Activated naive CD4-positive, alpha-beta T cell treated with anti-CD3 and anti-CD28 coated beads, Interleukin-2, amount 50 U/mL, for 16 hours (primary cell): Measurements from ENCODE around the gene COQ8A.

Experiments used
- DNase-seq: peaks from one replicate; pipeline ENCODE4 v3.0.0-alpha.2; 2020

The COQ8A gene

DNA sequence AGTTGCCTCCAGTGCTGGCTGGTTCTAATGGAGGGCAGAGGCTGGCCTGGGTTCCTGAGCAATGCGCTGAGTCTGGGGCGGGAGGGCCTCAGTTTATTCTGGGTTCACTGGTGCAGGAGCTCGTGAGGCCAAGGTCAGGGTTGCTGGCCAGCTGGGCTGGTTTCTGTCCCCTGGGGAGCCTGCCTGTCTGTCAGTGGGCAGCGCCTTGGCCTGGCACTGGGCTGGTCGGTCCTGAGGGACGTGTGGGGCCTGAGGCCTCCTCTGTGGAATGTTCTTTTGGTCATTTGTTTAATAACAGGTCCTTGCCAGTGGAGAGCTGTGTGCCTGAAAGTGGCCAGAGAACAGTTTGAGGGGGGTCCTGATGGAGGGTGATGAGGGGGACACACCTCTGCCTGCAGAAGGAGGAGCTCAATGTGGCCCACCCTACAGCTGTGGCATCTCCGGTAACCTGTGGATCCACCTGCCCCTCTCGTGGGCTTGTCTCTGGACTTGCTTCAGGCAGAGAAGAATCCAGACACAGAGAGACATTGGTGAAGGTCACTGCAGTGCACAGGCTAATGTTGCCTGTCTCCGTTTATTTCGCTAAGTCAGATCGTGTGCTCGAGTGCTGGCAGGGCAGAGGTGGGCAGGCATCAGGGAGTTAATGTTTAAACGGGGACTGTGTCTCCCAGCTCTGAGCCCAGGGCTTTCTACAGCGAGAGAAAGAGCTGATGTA is 34.6 kb downstream of the COQ8A start:
- no peak for DNase-seq

DNA sequence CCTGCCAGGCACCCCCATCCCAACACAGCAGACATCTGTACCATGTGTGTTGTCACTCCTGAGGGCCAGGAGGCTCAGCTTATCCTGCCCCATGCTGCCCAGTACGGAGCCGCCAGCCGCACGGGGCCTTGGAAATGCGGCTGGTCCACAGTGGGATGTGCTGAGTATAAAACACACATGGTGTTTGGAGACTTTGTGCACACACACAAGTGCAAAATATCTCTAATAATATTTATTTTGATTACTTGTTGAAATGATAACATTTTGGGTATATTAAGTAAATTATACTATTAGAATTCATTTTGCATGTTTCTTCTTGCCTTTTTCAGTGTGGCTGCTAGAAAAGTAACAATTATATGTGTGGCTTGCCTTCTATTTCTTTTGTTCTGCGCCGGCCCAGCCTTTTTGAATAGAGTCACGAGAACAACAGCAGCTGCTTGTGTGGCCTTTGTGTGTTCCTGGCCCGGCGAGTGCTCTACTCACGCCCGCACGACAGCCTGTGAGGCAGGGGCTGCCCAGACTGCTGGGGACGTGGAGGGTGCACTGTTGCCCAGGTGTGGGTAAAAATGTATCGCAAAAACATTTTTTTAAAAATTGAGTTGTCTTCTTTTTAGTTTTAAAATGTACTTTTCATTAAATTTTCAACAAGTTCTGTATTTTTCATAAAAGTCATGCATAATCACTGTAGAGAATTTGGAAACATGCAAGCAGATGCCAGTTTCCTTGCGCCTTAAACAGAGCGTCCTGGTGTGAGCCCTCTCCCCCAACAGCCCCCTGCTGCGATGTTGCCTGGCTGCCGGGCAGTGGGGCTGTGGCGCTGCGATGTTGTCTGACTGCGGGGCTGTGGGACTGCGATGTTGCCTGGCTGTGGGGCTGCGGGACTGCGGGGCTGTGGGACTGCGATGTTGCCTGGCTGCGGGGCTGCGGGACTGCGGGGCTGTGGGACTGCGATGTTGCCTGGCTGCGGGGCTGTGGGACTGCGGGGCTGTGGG is 35.5 kb downstream of the COQ8A start:
- no peak for DNase-seq

DNA sequence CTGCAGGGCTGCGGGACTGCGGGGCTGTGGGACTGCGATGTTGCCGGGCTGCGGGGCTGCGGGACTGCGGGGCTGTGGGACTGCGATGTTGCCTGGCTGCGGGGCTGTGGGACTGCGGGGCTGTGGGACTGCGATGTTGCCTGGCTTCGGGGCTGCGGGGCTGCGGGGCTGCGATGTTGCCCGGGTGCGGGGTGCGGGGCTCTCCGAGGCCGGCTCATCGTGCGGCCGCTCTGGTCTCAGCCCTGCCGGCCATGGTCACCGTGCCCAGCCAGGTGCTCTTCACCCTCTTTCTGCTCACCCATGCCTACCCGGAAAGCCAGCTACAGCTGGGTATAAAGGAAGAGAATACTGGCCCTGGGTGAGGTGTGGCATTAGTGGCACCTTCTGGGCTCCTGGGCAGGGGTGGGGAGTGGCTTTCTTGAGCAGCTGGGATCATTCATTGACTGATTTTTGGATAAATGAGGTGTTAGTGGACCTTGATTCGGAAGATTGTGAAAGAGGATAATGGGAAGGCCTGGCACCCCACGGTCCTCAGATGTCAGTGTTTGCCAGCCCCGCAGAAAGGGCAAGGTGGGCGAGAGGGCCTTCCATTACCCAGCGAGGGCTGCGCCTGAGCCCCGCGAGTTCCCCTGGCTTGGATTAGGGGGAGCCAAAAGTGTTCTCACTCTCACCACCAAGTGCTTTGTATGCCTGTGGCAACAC is 36.3 kb downstream of the COQ8A start:
- no peak for DNase-seq

DNA sequence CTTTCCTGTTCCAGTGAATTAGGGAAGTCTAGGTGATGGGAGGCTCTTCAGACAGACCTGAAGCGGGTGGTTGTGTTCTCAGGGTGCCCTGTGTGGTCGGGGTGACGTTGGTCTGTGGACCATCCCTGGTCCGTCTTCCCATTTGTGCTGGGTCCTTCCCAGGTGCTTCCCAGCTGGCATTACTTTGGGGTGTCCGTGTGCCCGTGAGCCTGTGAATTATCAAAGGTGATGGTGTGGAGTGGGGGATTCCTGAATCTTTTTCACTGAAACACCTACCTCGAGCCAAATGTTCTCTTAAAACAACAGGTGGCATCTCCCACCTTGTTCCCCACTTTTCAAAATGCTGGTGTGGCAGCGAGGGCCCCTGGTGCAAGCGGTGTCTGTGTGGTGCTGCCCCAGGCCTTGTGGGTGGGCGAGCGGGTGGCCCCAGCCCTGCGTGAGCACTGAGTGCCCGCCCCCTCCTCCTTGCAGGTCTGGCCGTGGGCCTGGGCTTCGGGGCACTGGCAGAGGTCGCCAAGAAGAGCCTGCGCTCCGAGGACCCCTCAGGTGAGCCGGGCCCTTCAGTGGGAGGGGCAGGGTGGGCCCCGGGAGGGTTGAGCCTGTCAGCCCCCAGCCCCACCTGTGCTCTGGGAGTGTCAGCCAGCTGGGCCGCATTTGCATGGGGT is 37.0 kb downstream of the COQ8A start:
- DNase-seq = no peak

DNA sequence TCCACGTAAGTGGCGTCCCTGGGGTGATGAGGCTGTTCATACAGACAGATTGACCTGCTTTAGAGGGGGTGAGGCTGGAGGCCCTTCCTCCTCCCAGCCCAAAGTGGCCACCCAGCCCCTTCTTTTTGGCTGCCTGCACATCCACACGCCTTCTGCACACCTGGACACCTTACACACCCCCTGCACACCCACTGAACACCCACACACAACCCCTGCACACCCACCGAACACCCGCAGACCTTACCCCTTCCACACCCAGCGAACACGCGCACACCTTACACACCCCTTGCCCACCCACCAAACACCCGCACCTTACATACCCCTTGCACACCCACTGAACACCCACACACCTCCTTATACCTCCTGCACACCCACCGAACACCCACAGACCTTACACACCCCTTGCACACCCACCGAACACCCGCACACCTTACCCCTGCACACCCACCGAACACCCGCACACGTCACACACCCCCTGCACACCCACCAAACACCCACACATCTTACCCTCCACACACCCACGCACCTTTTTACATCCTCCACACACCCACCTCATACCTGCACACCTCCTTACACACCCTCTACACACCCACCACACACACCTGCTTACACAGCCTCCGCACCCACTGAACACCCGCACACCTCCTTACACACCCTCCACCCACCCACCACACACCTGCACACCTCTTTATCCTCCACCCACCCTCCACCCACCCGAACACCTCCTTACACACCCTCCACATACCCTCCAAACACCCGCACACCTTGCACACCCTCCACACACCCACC is 37.7 kb downstream of the COQ8A start:
- no peak for DNase-seq

DNA sequence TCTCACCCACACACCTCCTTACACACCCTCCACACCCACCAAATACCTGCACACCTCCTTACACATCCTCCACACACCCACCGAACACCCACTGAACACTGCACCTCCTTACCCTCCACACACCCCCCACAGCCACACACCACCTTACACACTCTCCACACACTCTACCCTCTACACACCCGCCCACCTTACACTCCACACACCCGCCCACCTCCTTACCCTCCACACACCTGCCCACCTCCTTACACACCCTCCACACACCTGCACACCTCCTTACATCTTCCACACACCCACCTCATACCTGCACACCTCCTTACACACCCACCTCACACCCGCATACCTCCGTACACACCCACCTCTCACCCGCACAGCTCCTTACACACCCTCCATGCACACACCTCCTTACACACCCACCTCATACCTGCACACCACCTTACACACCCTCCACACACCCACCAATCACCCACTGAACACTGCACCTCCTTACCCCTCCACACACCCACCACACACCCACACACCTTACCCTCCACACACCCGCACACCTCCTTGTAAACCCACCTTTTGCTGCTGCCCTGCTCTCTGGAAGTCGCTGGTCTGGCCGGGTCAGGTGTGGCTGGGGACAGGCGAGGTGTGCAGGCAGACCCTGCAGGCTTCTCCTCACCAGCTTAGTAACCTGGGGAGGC is 38.5 kb downstream of the COQ8A start:
- DNase-seq = no peak

DNA sequence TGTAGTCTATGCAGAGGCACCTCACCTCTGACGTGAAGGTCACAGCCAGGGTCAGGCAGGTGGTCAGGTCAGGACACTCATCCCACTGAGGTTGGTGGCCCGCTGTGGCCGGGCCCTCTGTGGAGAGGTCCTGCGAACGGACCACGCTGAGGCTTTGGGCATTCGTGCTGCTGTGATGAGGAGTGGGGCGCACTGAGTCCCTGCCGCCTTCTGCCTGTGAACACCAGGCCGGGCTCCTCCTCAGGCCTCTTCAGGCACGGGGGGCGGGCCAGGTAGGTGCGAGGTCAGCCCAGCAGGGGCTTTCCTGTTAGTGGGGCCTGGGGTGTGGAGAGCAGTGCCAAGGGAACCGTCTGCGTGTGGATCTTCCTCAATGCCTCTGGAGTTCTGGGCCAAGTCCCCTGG is 39.0 kb downstream of the COQ8A start:
- DNase-seq = no peak

DNA sequence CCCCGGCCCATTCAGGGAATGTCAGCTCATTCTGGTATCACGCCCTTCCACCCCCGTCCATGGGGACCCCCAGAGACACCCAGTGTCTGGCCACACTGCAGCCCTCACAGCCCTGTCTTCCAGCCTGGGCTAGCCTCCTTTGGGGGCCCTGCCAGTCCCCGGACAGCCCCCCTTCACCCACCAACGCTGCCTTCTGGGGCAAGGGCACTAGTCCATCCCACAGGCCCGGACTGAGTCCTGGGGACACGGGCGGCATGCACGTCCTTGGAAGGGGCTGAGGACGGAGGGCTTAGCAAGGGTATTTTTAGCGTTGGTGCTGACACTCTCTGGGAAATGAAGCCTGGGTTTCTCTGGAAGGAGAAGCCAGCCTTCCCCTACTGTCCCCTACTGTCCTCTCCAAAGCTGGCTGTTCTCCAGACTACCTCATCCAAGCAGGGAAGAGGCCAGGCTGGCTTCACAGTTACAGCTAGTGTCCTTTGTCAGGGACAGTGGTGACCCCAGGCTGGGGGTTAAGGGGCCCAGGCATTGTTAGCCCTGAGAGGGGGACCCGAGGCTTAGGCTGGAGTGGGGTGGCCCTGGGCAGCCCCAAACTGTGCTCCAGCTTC is 39.5 kb downstream of the COQ8A start:
- no peak for DNase-seq

DNA sequence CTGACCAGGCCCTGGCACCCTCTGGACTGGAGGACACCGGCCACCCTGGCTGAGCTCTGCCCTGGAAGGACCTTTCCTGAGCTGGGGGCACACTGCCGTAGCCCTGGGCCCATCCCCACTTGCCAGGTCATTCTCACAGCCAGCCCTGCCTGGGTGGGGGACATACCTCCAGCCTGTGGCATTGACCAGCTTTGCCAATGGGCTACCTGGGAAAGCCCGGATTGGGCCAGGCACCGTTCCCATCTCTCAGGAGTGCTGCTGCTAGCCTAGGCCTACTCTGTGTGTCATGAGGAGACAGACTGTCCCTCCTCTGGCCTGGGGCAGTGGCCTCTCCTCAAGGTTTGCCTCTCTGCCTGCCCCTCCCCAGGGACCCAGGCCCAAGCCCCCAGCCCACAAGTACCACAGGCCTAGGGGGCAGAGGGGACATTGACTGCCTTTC is 40.0 kb downstream of the COQ8A start:
- DNase-seq = no peak

DNA sequence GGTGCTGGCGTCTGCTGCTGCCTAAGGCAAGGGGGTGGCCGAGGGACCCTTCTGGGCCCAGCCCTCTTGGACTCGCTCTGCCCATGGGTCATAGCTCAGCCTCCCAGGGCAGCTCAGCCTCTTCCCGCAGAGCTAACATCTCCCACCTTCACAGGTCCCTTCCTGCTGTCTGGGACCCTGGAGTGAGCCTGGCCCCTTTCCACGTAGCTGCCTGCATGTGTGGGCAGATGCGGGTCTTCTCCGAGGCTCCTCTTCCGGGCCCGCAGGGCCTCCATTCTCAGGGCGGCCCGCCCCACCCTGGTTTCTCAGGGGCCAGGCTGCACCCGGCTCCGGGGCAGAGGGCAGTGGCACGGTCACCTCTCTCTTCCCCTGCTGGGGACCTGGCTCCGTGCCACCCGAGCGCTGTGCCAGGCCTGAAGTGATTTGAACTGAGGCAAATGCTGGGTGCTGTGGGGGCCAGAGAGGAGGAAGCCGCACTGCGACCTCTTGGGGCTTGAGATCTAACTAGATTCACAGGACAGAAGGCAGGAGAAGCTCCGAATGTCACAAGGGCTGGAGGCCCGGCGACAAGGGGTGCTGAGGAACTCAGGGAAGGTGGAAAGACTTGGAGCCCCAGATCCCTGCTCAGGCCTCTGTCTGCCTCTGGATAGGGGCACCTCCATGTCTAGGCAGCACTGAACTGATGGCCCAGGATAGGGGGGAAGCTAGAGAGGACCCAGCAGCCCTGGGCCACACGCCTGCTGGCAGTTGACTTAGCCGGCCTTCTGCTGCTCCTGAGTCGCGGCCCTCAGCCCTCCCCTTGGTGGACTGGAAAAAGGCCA is 40.7 kb downstream of the COQ8A start:
- no peak for DNase-seq

DNA sequence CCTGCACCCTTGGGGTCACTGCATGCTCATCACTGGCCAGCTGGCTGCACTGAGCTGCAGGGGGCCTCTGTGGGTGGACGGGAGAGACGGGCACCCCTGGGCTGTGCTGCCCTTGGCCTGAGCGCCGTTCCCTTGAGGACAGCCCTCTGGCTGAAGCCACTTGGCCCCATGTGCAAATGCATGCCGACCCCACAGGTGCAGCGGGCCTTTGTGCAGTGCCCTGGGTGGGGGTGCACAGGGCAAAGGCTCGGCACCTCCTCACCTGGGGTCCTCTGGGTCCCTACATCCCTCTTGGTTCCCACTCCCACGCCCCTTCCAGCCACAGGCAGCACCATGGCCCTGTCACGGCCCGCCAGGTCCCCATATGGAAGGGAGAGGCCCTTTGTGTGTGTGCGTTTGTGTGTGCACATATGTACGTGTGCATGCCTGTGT is 41.3 kb downstream of the COQ8A start:
- no peak for DNase-seq

DNA sequence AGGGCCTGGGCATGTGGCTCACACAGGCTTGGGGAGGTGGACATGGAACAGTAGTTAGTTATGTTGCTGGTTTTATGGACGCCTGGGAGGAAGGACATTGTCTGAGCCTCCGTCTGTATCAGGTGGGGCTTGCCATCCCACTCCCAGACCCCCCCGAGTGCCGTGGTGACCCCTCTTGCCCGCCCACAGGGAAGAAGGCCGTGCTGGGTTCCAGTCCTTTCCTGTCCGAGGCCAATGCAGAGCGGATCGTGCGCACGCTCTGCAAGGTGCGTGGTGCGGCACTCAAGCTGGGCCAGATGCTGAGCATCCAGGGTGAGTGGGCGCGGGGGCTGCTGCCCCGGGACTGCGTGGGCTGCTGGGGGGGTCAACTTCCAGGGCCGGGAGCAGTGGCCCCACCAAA is 41.7 kb downstream of the COQ8A start:
- DNase-seq = no peak

DNA sequence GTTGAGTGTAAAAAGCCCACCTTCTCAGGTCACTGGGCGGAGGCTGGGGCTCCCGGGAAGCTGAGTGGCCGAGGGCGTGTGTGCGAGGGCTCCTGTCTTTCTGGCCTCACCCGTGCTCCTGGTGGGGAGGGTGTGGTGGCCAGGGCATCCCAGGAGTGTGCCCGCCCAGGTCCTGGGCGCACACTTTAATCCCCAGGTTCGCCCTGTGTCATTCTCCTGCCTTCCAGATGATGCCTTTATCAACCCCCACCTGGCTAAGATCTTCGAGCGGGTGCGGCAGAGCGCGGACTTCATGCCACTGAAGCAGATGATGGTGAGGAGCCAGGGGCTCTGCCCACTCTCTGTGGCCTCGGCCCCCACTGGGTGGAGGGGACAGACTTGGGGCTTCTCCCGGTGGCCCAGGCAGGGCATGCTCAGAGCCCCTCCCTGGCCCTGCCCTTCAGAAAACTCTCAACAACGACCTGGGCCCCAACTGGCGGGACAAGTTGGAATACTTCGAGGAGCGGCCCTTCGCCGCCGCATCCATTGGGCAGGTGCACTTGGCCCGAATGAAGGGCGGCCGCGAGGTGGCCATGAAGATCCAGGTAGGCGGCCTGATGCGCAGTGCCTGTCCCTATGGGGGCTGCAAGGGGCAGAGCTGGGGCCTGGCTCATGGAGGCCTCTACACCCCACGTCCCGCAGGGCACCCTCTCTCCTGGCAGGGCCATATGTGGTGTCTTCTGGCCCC is 42.5 kb downstream of the COQ8A start:
- no peak for DNase-seq

DNA sequence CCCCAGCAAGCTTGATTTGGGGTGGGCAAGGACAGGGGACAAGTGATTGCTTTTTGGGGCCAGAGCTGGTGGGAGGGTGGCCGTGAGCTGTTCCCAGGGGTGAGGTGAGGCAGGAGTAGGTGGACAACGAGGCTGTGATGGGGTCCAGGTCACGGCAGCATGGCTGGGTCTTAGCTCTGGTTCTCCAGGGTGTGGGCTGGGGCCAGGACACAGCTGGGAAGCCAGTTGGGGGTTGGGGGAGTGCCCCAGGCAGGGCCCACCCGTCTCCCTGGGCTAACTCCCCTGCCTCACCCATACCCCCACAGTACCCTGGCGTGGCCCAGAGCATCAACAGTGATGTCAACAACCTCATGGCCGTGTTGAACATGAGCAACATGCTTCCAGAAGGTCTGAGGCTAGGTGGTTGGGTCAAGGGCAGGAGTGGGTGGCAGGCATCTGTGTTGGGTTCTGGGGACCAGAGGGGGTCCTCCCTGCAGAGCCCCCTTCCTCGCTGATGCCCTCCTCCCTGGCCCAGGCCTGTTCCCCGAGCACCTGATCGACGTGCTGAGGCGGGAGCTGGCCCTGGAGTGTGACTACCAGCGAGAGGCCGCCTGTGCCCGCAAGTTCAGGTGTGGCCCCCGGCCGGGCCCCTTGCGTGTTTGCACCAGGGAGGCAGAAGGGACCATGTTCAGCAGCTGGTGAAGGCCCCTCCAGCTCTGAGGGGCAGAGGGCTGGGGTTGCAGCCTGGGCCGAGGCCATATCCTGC is 43.3 kb downstream of the COQ8A start:
- DNase-seq = no peak

DNA sequence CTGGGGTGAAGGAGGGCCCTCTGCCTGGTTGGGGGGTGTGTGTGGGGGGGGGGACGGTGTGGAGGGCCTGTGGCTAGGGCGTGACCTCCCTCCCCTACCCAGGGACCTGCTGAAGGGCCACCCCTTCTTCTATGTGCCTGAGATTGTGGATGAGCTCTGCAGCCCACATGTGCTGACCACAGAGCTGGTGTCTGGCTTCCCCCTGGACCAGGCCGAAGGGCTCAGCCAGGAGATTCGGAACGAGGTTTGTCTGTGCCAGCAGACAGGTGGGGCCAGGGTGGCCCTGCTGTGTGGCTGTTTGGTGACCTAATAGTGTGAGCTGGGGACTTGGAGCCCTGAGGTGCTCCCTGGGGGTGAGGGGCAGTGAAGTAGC is 43.9 kb downstream of the COQ8A start:
- no peak for DNase-seq

DNA sequence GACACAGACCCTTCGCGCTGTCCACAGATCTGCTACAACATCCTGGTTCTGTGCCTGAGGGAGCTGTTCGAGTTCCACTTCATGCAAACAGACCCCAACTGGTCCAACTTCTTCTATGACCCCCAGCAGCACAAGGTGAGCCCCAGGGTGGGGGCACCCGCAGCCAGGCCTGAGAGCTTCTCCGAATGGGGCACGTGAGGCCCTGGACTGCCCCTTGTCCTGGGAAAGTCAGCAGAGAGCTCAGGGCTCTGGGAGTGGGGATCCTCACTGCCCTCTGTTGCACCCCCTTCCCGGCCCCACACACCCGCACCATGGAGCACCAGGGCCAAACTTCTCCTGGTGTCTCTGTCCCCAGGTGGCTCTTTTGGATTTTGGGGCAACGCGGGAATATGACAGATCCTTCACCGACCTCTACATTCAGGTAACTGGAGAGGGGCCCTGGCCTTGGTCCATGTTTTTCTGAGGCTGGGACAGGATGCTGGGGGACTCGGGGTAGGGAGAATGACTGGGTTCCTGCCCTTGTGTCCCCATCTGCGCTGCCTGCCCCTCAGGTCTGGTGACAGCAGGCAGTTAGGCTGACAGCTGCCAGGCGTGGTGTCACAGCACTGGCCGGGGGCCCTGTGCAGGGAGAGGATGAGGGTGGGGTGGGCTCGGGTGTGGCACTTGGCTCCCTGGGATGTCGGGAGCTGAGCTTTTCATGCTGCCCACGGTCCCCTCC is 44.6 kb downstream of the COQ8A start:
- no peak for DNase-seq

DNA sequence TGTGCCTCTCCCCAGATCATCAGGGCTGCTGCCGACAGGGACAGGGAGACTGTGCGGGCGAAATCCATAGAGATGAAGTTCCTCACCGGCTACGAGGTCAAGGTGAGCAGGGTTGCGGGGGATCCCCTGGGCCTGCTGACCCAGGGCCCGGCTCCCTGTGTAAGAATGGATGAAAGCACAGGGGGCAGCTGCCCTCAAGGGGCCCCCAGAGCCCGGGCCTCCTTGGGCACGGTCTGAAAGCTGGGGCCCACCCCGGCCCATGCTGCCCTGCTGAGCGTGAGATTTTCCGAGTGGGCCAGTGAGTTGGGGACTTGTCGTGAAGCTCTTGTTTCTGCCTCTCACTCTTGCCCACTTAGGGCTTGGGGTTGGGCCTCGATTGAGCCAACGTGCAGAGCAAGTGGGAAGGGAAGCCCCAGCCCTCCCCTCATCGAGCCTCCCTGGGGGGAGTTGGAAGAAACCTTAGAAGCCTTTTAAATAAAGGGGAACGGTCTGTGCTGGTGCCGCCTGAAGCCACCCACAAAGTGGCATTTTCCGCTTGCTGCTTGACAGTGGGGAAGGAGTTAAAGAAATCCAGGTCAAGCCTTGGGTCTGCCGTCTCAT is 45.2 kb downstream of the COQ8A start:
- DNase-seq = no peak
